ENCODE results near the gene NR5A2.

The NR5A2 gene

DNA sequence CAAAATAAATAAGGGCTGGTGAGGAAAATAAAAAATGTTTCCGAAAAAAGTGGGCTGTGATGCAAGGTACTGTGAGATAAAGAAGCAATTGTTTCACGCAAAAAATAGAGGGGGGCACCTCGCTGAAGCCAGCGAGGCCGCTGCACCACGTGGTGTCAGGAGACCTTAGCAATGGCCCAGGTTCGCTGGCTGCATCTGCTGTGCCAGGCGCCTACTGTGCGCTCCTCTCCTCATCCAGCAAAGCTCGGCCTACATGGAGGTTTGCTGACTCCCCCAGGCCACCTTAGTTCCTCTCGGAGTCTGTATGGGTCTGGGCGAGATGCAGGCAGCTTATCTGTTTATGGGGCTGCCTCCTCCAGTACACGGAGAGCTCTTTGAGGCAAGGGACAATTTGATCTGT lies 119.6 kb downstream of the NR5A2 start:
- no peak overlapping the region for H3K9ac ChIP-seq (ENCODE audit: low read length)
- H3K36me3 ChIP-seq (ENCODE audit: control insufficient read depth, insufficient read depth, low read length) = no peaks in the 10 kb centered on the region
- no peaks in the 10 kb centered on the region for H3K27me3 ChIP-seq (ENCODE audit: control insufficient read depth, insufficient read depth, low read length)
- no peaks in the 10 kb centered on the region for H3K4me1 ChIP-seq (ENCODE audit: control insufficient read depth, insufficient read depth, low read length)
- H3K27ac ChIP-seq (ENCODE audit: low read depth, low read length) = no peak overlapping the region
- H3K4me3 ChIP-seq (ENCODE audit: low read length) = no peak overlapping the region

DNA sequence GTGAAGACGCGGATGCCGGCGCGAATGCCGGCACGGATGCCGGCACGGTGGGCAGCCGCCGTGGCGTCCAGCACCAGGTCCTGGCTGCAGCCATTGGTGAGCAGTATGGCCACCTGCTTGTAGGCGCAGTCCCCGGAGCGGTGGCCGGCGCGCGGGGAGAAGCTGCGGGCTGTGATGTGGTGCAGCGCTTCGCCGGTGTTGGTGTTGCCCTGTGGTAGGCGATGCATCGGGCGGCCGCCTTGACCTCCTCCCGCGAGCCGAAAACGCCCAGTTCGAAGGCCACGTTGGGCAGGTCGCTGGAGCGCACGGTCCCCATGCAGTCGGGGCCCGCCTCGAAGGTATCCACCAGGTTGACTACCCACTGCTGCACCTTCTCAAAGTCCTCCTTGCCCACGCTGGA lies 120.2 kb downstream of the NR5A2 start:
- Histone ChIP-seq H3K27me3 (ENCODE audit: control insufficient read depth, insufficient read depth, low read length) (no peaks in the 10 kb centered on the region), H3K27ac (ENCODE audit: low read depth, low read length) (no peak overlapping the region), H3K9ac (ENCODE audit: low read length) (no peak overlapping the region), H3K4me1 (ENCODE audit: control insufficient read depth, insufficient read depth, low read length) (no peaks in the 10 kb centered on the region), H3K4me3 (ENCODE audit: low read length) (no peak overlapping the region), H3K36me3 (ENCODE audit: control insufficient read depth, insufficient read depth, low read length) (no peaks in the 10 kb centered on the region)

DNA sequence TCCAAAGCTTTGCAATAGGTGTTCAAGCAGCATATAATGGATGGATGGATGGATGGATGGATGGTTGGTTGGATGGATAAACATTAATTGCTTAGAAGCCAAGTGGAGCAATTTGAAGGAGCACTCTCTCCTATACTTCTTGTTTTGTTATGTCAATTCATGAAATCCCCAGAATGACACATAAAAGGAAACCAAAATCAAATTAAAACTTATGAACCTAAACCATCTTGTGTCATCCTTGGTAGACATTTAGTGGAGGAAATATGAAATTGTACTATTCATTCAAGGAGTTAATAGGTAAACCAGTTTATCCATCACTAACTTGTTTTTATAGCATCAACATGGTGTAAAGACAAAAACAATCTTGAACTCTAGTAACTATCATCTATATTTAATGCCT lies 122.5 kb downstream of the NR5A2 start:
- Histone ChIP-seq H3K9ac (ENCODE audit: low read length) (no peak overlapping the region), H3K4me1 (ENCODE audit: control insufficient read depth, insufficient read depth, low read length) (no peaks in the 10 kb centered on the region), H3K27me3 (ENCODE audit: control insufficient read depth, insufficient read depth, low read length) (no peaks in the 10 kb centered on the region), H3K36me3 (ENCODE audit: control insufficient read depth, insufficient read depth, low read length) (no peaks in the 10 kb centered on the region), H3K27ac (ENCODE audit: low read depth, low read length) (no peak overlapping the region), H3K4me3 (ENCODE audit: low read length) (no peak overlapping the region)

DNA sequence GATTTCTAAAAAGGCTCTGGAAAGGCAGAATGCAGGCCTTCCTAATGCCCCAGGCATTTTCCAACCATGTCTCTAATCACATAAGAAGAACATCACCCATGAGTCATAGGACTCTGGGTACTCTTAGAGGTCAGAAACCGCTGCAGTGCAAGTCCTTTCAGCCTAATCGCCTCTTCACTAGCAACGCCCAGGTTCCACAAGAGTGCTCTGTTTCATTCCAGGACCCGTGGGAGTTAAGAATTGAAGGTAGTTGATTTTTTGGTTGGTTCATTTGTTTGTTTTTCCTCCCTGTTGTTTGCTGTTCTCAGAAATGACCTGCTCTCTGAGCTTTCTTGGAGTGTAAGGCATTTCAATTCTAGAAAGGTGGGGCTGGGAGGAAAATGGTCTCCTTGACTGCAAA lies 123.2 kb downstream of the NR5A2 start:
- H3K4me3 ChIP-seq (ENCODE audit: low read length) = no peak overlapping the region
- H3K4me1 ChIP-seq (ENCODE audit: control insufficient read depth, insufficient read depth, low read length) = no peaks in the 10 kb centered on the region
- no peak overlapping the region for H3K9ac ChIP-seq (ENCODE audit: low read length)
- no peaks in the 10 kb centered on the region for H3K36me3 ChIP-seq (ENCODE audit: control insufficient read depth, insufficient read depth, low read length)
- H3K27me3 ChIP-seq (ENCODE audit: control insufficient read depth, insufficient read depth, low read length) = no peaks in the 10 kb centered on the region
- H3K27ac ChIP-seq (ENCODE audit: low read depth, low read length) = no peak overlapping the region

DNA sequence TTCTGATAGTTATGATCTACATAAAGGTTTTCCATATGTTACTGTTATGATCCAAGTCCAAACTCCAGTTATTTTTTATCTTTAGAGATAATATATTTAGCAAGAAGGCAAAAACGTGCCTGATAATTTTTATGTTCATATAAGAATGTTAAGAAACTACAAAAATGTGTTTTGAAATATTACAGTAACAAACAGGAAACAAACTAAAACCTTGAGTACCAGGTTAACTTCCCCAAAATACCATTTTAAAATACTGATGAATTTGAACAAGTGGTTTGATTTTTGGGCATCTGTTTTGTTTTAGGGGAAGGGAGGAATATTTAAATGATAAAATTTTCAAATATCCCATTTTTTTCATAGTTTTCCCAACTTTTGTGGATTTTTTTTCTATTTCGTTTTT lies 124.8 kb downstream of the NR5A2 start:
- no peaks in the 10 kb centered on the region for H3K36me3 ChIP-seq (ENCODE audit: control insufficient read depth, insufficient read depth, low read length)
- no peak overlapping the region for H3K27ac ChIP-seq (ENCODE audit: low read depth, low read length)
- no peak overlapping the region for H3K9ac ChIP-seq (ENCODE audit: low read length)
- H3K27me3 ChIP-seq (ENCODE audit: control insufficient read depth, insufficient read depth, low read length) = no peaks in the 10 kb centered on the region
- no peaks in the 10 kb centered on the region for H3K4me1 ChIP-seq (ENCODE audit: control insufficient read depth, insufficient read depth, low read length)
- H3K4me3 ChIP-seq (ENCODE audit: low read length) = no peak overlapping the region

DNA sequence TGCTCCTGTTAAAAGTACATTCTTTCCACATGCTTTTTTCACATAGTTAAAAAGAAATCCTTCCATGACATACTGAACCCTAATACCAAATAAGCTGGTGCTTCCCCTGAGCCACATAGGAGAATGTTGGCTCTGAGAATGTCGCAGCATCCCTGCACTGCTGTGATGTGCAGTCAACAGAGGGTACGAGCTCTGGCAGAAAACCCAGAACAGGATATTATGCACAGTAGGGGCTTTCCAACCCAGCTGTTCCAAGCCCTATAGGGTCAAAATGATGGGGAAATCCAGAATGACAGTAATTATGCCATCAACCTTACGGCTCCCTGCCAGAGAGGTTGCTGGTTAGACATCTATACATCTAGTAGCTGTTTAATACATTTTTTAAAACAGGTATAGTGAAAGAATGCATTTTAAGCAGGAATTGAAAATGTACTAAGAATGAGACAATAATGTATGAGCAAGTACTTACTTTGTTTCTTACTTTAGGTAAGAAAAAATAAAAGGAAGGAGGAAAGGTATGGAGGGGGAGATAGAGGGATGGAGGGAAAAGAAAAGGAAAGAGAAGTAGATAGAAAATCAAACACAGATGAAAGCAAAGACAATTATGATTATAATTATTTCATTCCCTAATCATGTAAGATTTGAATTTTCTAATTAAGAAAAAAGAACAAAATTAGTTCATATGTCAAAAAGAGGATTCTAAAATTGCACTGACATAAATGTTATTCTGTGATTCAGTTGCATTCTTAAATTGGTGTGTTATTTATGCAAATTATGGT lies 126.0 kb downstream of the NR5A2 start:
- H3K27me3 ChIP-seq (ENCODE audit: control insufficient read depth, insufficient read depth, low read length) = no peaks in the 10 kb centered on the region
- no peak overlapping the region for H3K4me3 ChIP-seq (ENCODE audit: low read length)
- H3K27ac ChIP-seq (ENCODE audit: low read depth, low read length) = no peak overlapping the region
- no peaks in the 10 kb centered on the region for H3K4me1 ChIP-seq (ENCODE audit: control insufficient read depth, insufficient read depth, low read length)
- H3K9ac ChIP-seq (ENCODE audit: low read length) = no peak overlapping the region
- H3K36me3 ChIP-seq (ENCODE audit: control insufficient read depth, insufficient read depth, low read length) = no peaks in the 10 kb centered on the region

DNA sequence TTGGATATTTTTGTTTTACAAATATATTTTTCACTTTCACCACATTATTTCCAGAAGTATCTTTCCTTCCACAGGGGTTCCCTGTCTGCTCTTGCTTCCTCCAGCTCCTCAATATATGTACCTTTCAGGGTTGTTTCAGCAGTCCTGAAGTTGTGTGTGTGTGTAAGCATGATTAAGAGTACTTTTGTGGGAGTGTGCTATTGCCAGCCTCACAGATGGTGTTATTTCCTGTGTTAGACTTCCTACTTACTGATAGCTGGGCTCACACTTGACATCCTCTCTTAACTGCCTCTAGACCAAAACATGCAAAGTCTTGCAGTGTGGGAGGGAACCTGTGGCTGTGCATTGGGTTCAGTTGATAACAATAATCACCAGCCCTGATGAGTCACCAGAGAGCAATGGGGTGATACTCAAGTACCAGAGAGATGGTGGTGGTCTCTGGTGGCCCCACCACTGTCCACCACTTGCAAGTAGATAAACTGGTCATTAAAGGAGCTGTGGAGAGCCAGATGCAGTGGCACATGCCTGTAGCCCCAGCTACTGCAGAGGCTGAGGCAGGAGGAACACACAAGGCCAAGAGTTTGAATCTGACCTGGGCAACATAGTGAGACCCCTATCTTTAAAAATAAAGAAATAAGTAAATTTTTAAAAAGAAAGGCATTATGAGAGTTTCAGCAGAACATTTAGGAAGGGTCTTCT lies 126.7 kb downstream of the NR5A2 start:
- Histone ChIP-seq H3K27me3 (ENCODE audit: control insufficient read depth, insufficient read depth, low read length) (no peaks in the 10 kb centered on the region), H3K4me3 (ENCODE audit: low read length) (no peak overlapping the region), H3K4me1 (ENCODE audit: control insufficient read depth, insufficient read depth, low read length) (no peaks in the 10 kb centered on the region), H3K36me3 (ENCODE audit: control insufficient read depth, insufficient read depth, low read length) (no peaks in the 10 kb centered on the region), H3K9ac (ENCODE audit: low read length) (no peak overlapping the region), H3K27ac (ENCODE audit: low read depth, low read length) (no peak overlapping the region)

DNA sequence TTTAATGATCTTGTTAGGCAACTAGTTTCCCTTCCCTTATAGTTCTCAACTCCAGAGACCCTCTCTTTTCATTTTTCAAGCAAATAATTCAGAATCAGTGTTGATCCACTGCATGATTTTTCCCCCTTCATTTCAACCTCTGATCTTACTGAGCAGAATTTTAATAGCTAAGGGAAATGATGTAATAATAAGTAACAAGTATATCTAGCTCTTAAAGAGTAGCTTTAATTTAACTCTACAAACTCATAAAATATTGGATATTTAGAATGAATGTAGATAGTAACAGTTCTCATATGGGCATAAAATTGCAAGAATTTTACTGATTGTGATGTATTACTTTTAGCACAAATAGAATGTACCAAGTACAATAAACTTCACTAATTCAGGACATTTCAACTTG lies 130.2 kb downstream of the NR5A2 start:
- Histone ChIP-seq H3K27ac (ENCODE audit: low read depth, low read length) (no peak overlapping the region), H3K4me3 (ENCODE audit: low read length) (no peak overlapping the region), H3K27me3 (ENCODE audit: control insufficient read depth, insufficient read depth, low read length) (no peaks in the 10 kb centered on the region), H3K36me3 (ENCODE audit: control insufficient read depth, insufficient read depth, low read length) (no peaks in the 10 kb centered on the region), H3K4me1 (ENCODE audit: control insufficient read depth, insufficient read depth, low read length) (no peaks in the 10 kb centered on the region), H3K9ac (ENCODE audit: low read length) (no peak overlapping the region)

DNA sequence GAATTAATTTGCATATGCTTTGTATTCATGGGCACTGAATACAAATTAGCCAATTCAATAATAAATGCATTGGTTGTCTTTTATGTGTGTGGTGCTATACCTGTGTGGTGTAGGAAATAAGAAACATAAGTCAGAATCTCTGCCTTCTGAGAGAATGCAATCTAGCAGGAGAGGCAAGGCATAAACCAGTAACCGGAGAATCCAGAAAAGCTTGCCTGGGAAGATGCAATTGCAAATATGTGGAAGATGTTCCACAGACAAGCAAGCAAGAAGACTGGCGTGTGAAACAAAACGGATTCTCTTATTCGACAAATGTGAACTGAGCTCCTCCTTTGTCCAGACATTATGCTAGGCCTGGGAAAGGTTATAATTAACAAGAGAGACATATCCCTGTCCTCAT lies 134.3 kb downstream of the NR5A2 start:
- H3K27ac ChIP-seq (ENCODE audit: low read depth, low read length) = no peak overlapping the region
- H3K9ac ChIP-seq (ENCODE audit: low read length) = no peak overlapping the region
- no peaks in the 10 kb centered on the region for H3K27me3 ChIP-seq (ENCODE audit: control insufficient read depth, insufficient read depth, low read length)
- H3K36me3 ChIP-seq (ENCODE audit: control insufficient read depth, insufficient read depth, low read length) = no peaks in the 10 kb centered on the region
- H3K4me1 ChIP-seq (ENCODE audit: control insufficient read depth, insufficient read depth, low read length) = no peaks in the 10 kb centered on the region
- H3K4me3 ChIP-seq (ENCODE audit: low read length) = no peak overlapping the region

DNA sequence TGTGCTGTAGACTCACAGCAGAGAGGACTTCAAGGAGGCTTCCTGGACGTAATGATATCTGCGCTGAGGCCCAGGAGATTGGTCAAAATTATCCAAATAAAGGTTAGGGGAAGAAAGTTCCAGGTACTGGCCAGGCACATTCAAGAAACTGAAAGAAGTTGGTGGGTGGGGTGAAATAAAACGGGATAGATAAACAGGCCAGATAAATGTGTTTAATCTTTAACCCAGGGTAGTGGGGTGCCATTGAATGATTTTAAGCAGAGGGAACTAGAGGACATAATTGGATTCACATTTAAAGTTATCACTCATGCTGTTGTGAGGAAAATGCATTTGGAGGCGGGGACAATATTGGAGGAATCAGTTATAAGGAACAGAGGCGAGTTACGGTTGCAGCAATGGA lies 134.7 kb downstream of the NR5A2 start:
- H3K9ac ChIP-seq (ENCODE audit: low read length) = no peak overlapping the region
- H3K27me3 ChIP-seq (ENCODE audit: control insufficient read depth, insufficient read depth, low read length) = no peaks in the 10 kb centered on the region
- no peak overlapping the region for H3K4me3 ChIP-seq (ENCODE audit: low read length)
- no peaks in the 10 kb centered on the region for H3K4me1 ChIP-seq (ENCODE audit: control insufficient read depth, insufficient read depth, low read length)
- H3K27ac ChIP-seq (ENCODE audit: low read depth, low read length) = no peak overlapping the region
- H3K36me3 ChIP-seq (ENCODE audit: control insufficient read depth, insufficient read depth, low read length) = no peaks in the 10 kb centered on the region

DNA sequence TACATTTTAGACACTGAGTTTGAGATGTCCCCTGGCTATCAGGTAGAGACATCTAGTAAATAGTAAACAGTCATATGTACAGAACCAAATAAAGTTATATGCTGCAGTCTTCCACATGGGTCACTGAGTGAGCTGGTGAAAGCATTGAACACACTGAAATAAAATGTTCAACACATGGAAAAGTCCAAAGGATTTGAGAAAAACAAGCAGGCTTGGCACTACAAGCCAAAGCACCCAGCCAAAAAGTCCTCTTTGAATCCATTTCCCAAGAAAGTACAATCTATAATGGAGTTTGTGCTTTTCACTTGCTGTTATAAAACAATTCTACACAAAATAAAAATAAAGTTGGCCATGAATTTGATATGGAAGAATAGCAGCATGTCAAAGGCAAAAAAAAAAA lies 135.4 kb downstream of the NR5A2 start:
- Histone ChIP-seq H3K4me3 (ENCODE audit: low read length) (no peak overlapping the region), H3K9ac (ENCODE audit: low read length) (no peak overlapping the region), H3K27me3 (ENCODE audit: control insufficient read depth, insufficient read depth, low read length) (no peaks in the 10 kb centered on the region), H3K4me1 (ENCODE audit: control insufficient read depth, insufficient read depth, low read length) (no peaks in the 10 kb centered on the region), H3K36me3 (ENCODE audit: control insufficient read depth, insufficient read depth, low read length) (no peaks in the 10 kb centered on the region), H3K27ac (ENCODE audit: low read depth, low read length) (no peak overlapping the region)

DNA sequence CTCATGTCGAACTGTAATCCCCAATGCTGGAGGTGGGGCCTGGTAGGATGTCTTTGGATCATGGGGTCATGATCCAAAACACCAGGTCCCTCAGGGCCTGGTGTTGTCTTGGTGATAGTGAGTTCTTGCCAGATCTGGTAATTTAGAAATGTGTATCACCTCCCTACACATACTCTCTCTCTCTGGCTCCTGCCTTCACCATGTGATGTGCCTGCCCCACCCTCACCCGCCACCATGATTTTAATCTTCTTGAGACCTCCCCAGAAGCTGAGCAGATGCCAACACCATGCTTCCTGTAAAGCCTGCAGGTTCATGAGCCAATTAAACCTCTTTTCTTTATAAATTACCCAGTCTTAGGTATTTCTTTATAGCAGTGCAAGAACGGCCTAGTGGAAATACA lies 136.4 kb downstream of the NR5A2 start:
- no peak overlapping the region for H3K4me3 ChIP-seq (ENCODE audit: low read length)
- no peak overlapping the region for H3K27ac ChIP-seq (ENCODE audit: low read depth, low read length)
- H3K4me1 ChIP-seq (ENCODE audit: control insufficient read depth, insufficient read depth, low read length) = no peaks in the 10 kb centered on the region
- no peak overlapping the region for H3K9ac ChIP-seq (ENCODE audit: low read length)
- H3K36me3 ChIP-seq (ENCODE audit: control insufficient read depth, insufficient read depth, low read length) = no peaks in the 10 kb centered on the region
- no peaks in the 10 kb centered on the region for H3K27me3 ChIP-seq (ENCODE audit: control insufficient read depth, insufficient read depth, low read length)

All from rectal smooth muscle tissue (tissue), 1 donor.